MM.1S (cell line): ENCODE results near the gene ATP2B2.

ENCODE experiments used
- EZH2 ChIP-seq: fragments of 300-600 bp; sonication (generic); optimal IDR thresholded peaks from 2 replicates; pipeline ENCODE3; 2017; ENCODE audit warnings: low read depth, mild to moderate bottlenecking, antibody characterized with exemption, low read length, mixed read lengths
- EZH2phosphoT487 ChIP-seq: fragments of 300-600 bp; sonication (generic); IDR thresholded peaks from 2 replicates; pipeline ENCODE4 v1.6.1; 2018; ENCODE audit warnings: antibody characterized with exemption, low read length
- TF ChIP-seq, protein P1 (sequence below): fragments of 300-600 bp; sonication (generic); IDR thresholded peaks from 2 replicates; pipeline ENCODE4 v1.5.1; 2016; ENCODE audit warnings: antibody characterized with exemption, low read length, mixed read lengths

GRCh38 chr3:10395196-10395595 is 110.2 kb downstream of the ATP2B2 start:
- TF ChIP-seq, protein P1, sequence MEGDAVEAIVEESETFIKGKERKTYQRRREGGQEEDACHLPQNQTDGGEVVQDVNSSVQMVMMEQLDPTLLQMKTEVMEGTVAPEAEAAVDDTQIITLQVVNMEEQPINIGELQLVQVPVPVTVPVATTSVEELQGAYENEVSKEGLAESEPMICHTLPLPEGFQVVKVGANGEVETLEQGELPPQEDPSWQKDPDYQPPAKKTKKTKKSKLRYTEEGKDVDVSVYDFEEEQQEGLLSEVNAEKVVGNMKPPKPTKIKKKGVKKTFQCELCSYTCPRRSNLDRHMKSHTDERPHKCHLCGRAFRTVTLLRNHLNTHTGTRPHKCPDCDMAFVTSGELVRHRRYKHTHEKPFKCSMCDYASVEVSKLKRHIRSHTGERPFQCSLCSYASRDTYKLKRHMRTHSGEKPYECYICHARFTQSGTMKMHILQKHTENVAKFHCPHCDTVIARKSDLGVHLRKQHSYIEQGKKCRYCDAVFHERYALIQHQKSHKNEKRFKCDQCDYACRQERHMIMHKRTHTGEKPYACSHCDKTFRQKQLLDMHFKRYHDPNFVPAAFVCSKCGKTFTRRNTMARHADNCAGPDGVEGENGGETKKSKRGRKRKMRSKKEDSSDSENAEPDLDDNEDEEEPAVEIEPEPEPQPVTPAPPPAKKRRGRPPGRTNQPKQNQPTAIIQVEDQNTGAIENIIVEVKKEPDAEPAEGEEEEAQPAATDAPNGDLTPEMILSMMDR: no peak
- TF ChIP-seq EZH2: no peak
- TF ChIP-seq EZH2phosphoT487: no peak
